DMS153 treated with DMSO at 0.1 percent for 48 hours (cell line): ENCODE data around the gene PAX7.
A peak's percentile ranks its signal among the peaks of the same experiment; 100 is the strongest.

ENCODE experiments used
- DNase-seq: peaks from one replicate; lab custom pipeline; 2025; ENCODE audit not compliant: unreplicated experiment; lab: John Stamatoyannopoulos, UW

PAX7 gene

GRCh38 chr1:18787825-18788385, 157.3 kb downstream of the PAX7 start:
- no peak for DNase-seq

GRCh38 chr1:18789246-18789645, 158.6 kb downstream of the PAX7 start:
- no peak for DNase-seq

GRCh38 chr1:18792747-18793146, 162.1 kb downstream of the PAX7 start:
- no peak for DNase-seq

GRCh38 chr1:18793164-18793563, 162.5 kb downstream of the PAX7 start:
- no peak for DNase-seq

GRCh38 chr1:18794051-18794450, 163.4 kb downstream of the PAX7 start:
- peak; percentile 9 for DNase-seq

GRCh38 chr1:18794561-18794960, 163.9 kb downstream of the PAX7 start:
- DNase-seq: no peak

- DNase-seq: no peak
Observed at GRCh38 chr1:18795002-18795689, 164.5 kb downstream of the PAX7 start.

- DNase-seq: no peak
Observed at GRCh38 chr1:18796950-18797349, 166.3 kb downstream of the PAX7 start.
